Stimulated activated CD4-positive, alpha-beta T cell treated with anti-CD3 and anti-CD28 coated beads, Interleukin-2, amount 100 ng/mL, for 48 hours (primary cell): ENCODE data around the gene DLEC1.
"Not testable (repeated sequence)": the region's sequence is repeated elsewhere in the genome, so short reads cannot be mapped to it uniquely, and the experiment has no call there.

Experiments
- DNase-seq, 2 donors: peaks; one replicate each; pipeline ENCODE4 v3.0.0-alpha.2; 2020

Gene DLEC1

GRCh38 chr3:38018296-38019266, 20.4 kb upstream of the DLEC1 start:
- no peak for DNase-seq

GRCh38 chr3:38019658-38020341, 19.2 kb upstream of the DLEC1 start:
- no peak for DNase-seq

- DNase-seq = no peak
Observed at GRCh38 chr3:38020342-38020726, 18.7 kb upstream of the DLEC1 start.

- no peak for DNase-seq
Observed at GRCh38 chr3:38021196-38021595, 17.8 kb upstream of the DLEC1 start.

- DNase-seq = no peak
Observed at GRCh38 chr3:38022301-38022700, 16.7 kb upstream of the DLEC1 start.

GRCh38 chr3:38022896-38023709, 15.9 kb upstream of the DLEC1 start:
- no peak for DNase-seq

- DNase-seq = no peak
Observed at GRCh38 chr3:38026856-38027255, 12.2 kb upstream of the DLEC1 start.

GRCh38 chr3:38027466-38028465, 11.2 kb upstream of the DLEC1 start:
- no peak for DNase-seq

- no peak for DNase-seq
Observed at GRCh38 chr3:38028621-38029361, 10.2 kb upstream of the DLEC1 start.

- DNase-seq = no peak
Observed at GRCh38 chr3:38029400-38030125, 9.4 kb upstream of the DLEC1 start, which contains the start of gene PLCD1. Gene PLCD1 (minus strand): TSS chr3:38029642. CDS start chr3:38029539, 103 bp downstream.

GRCh38 chr3:38030126-38031021, 8.6 kb upstream of the DLEC1 start:
- no peak for DNase-seq

- peak in 1 of 2 donors; percentile 21 for DNase-seq
Observed at GRCh38 chr3:38031022-38031994, 7.7 kb upstream of the DLEC1 start.

- DNase-seq = no peak
Observed at GRCh38 chr3:38032328-38032865, 6.6 kb upstream of the DLEC1 start.

- not testable (repeated sequence) for DNase-seq
Observed at GRCh38 chr3:38033586-38033985, 5.4 kb upstream of the DLEC1 start.

GRCh38 chr3:38034335-38034734, 4.7 kb upstream of the DLEC1 start:
- not testable (repeated sequence) for DNase-seq

GRCh38 chr3:38036286-38036685, 2.7 kb upstream of the DLEC1 start:
- DNase-seq = no peak

- DNase-seq = no peak
Observed at GRCh38 chr3:38036906-38037305, 2.1 kb upstream of the DLEC1 start.
